ENCODE data around the gene PPP1R3D.
A peak's percentile ranks its signal among the peaks of the same experiment; 100 is the strongest.

PPP1R3D gene

GRCh38 chr20:59947376-59947775, 7.3 kb upstream of the PPP1R3D start:
- no peak for DNase-seq

GRCh38 chr20:59945731-59946130, 5.6 kb upstream of the PPP1R3D start:
- no peak for DNase-seq

- DNase-seq = no peak
Observed at GRCh38 chr20:59945175-59945574, 5.1 kb upstream of the PPP1R3D start.

- DNase-seq = no peak
Observed at GRCh38 chr20:59944726-59945125, 4.6 kb upstream of the PPP1R3D start.

GRCh38 chr20:59942245-59942644, 2.1 kb upstream of the PPP1R3D start:
- DNase-seq = no peak

- DNase-seq = no peak
Observed at GRCh38 chr20:59940956-59941294, 820 bp upstream of the PPP1R3D start.

GRCh38 chr20:59939879-59940128, 301 bp downstream of the PPP1R3D start:
- no peak for DNase-seq

- no peak for DNase-seq
Observed at GRCh38 chr20:59939052-59939878, 840 bp downstream of the PPP1R3D start.

GRCh38 chr20:59938696-59939051, 1.4 kb downstream of the PPP1R3D start:
- DNase-seq = no peak

GRCh38 chr20:59938221-59938620, 1.9 kb downstream of the PPP1R3D start:
- no peak for DNase-seq

GRCh38 chr20:59937150-59937549, 3.0 kb downstream of the PPP1R3D start:
- no peak for DNase-seq

- no peak for DNase-seq
Observed at GRCh38 chr20:59936409-59936808, 3.7 kb downstream of the PPP1R3D start.

- DNase-seq = no peak
Observed at GRCh38 chr20:59935457-59936185, 4.5 kb downstream of the PPP1R3D start.

- DNase-seq = peak; percentile 56
Observed at GRCh38 chr20:59933849-59934585, 6.1 kb downstream of the PPP1R3D start.

GRCh38 chr20:59933296-59933848, 6.7 kb downstream of the PPP1R3D start, which contains the start of gene SYCP2:
Gene SYCP2 (minus strand): TSS chr20:59933637. CDS start chr20:59922413, 11,224 bp downstream.
- no peak for DNase-seq

GRCh38 chr20:59932616-59933295, 7.3 kb downstream of the PPP1R3D start:
- no peak for DNase-seq

- no peak for DNase-seq
Observed at GRCh38 chr20:59931511-59932312, 8.4 kb downstream of the PPP1R3D start.

- DNase-seq = no peak
Observed at GRCh38 chr20:59925899-59926298, 14.2 kb downstream of the PPP1R3D start.

GRCh38 chr20:59925359-59925758, 14.7 kb downstream of the PPP1R3D start:
- DNase-seq = no peak

- DNase-seq = no peak
Observed at GRCh38 chr20:59923514-59923913, 16.6 kb downstream of the PPP1R3D start.

- DNase-seq = no peak
Observed at GRCh38 chr20:59920944-59921343, 19.2 kb downstream of the PPP1R3D start.

GRCh38 chr20:59912609-59913008, 27.5 kb downstream of the PPP1R3D start:
- DNase-seq = peak; percentile 77

All from OCI-M1 (cell line).